HG02943 (cell line): ENCODE measurements around the gene TGFBR1.
A peak's percentile ranks its signal among the peaks of the same experiment; 100 is the strongest.
"Not testable (repeated sequence)": the region's sequence is repeated elsewhere in the genome, so short reads cannot be mapped to it uniquely, and the experiment has no call there.

ENCODE experiments used
- ATAC-seq: cut with Tn5 transposase; IDR thresholded peaks from one replicate; pipeline ENCODE4 v1.9.1; 2021; ENCODE audit warnings: mild to moderate bottlenecking, low read depth, moderate library complexity; ENCODE audit not compliant: unreplicated experiment

Gene TGFBR1

GRCh38 chr9:99184110-99184474 is 79.2 kb downstream of the TGFBR1 start:
- no peak for ATAC-seq

- ATAC-seq, result peak; percentile 50
Observed at GRCh38 chr9:99184475-99185347, 79.8 kb downstream of the TGFBR1 start.

GRCh38 chr9:99185348-99185632 is 80.4 kb downstream of the TGFBR1 start:
- ATAC-seq, result no peak

GRCh38 chr9:99185934-99186333 is 81.0 kb downstream of the TGFBR1 start:
- ATAC-seq, result no peak

- no peak for ATAC-seq
Observed at GRCh38 chr9:99187311-99187710, 82.4 kb downstream of the TGFBR1 start.

GRCh38 chr9:99189186-99189585 is 84.3 kb downstream of the TGFBR1 start:
- no peak for ATAC-seq

GRCh38 chr9:99189887-99190596 is 85.1 kb downstream of the TGFBR1 start:
- no peak for ATAC-seq

- no peak for ATAC-seq
Observed at GRCh38 chr9:99190597-99191283, 85.8 kb downstream of the TGFBR1 start.

GRCh38 chr9:99192786-99193465 is 88.0 kb downstream of the TGFBR1 start:
- ATAC-seq, result no peak

- ATAC-seq, result no peak
Observed at GRCh38 chr9:99193466-99193821, 88.5 kb downstream of the TGFBR1 start.

- ATAC-seq, result not testable (repeated sequence)
Observed at GRCh38 chr9:99196484-99196883, 91.6 kb downstream of the TGFBR1 start.

GRCh38 chr9:99197124-99197630 is 92.3 kb downstream of the TGFBR1 start:
- ATAC-seq, result no peak

GRCh38 chr9:99197987-99198386 is 93.1 kb downstream of the TGFBR1 start:
- no peak for ATAC-seq

- no peak for ATAC-seq
Observed at GRCh38 chr9:99199938-99200539, 95.1 kb downstream of the TGFBR1 start.

GRCh38 chr9:99201603-99202002 is 96.7 kb downstream of the TGFBR1 start:
- no peak for ATAC-seq
